ENCODE measurements around the gene TNFRSF8. TPM values are rescaled to one million over a fixed set of nuclear protein-coding genes. Genes with fewer than 3 reads are reported as not detected.

The TNFRSF8 gene
- total RNA-seq, 1 donor from 2014 or later, result not detected

- Mint-ChIP-seq H3K27ac (ENCODE audit: unreplicated experiment) (no peak overlapping the region), H3K27me3 (ENCODE audit: low read depth) (peaks cover 19% of the 10 kb centered on the region), H3K36me3 (ENCODE audit: low read depth) (no peaks in the 10 kb centered on the region), H3K9me3 (no peaks in the 10 kb centered on the region), H3K4me1 (peaks cover 23% of the 10 kb centered on the region), H3K4me3 (no peak overlapping the region)
- DNase-seq (ENCODE audit: low read depth, low spot score), result no peak
- TF ChIP-seq CTCF (conservative IDR thresholded peaks at IDR 0.05), result no peak
These were observed 101.1 kb downstream of the TNFRSF8 start for GRCh38 chr1:12164210-12164609.

GRCh38 chr1:12165342-12165741 lies 102.2 kb downstream of the TNFRSF8 start:
- Mint-ChIP-seq H3K36me3 (ENCODE audit: low read depth) (no peaks in the 10 kb centered on the region), H3K4me3 (no peak overlapping the region), H3K27ac (ENCODE audit: unreplicated experiment) (no peak overlapping the region), H3K4me1 (peaks cover 23% of the 10 kb centered on the region), H3K9me3 (no peaks in the 10 kb centered on the region), H3K27me3 (ENCODE audit: low read depth) (peaks cover 19% of the 10 kb centered on the region)
- TF ChIP-seq CTCF (conservative IDR thresholded peaks at IDR 0.05), result no peak
- DNase-seq (ENCODE audit: low read depth, low spot score), result no peak

- no peak for TF ChIP-seq CTCF (conservative IDR thresholded peaks at IDR 0.05)
- Mint-ChIP-seq H3K27me3 (ENCODE audit: low read depth) (peaks cover 19% of the 10 kb centered on the region), H3K9me3 (no peaks in the 10 kb centered on the region), H3K27ac (ENCODE audit: unreplicated experiment) (peak within 1 kb of the TSS; percentile 19), H3K4me1 (peaks cover 27% of the 10 kb centered on the region), H3K36me3 (ENCODE audit: low read depth) (no peaks in the 10 kb centered on the region), H3K4me3 (peak within 1 kb of the TSS; percentile 67)
- DNase-seq (ENCODE audit: low read depth, low spot score), result peak; percentile 31
These were observed 103.9 kb downstream of the TNFRSF8 start, which contains the start of gene TNFRSF1B for GRCh38 chr1:12166834-12167492. Gene TNFRSF1B (plus strand): TSS chr1:12166991. CDS start chr1:12167092, 101 bp downstream.

- Mint-ChIP-seq H3K4me1 (peaks cover 27% of the 10 kb centered on the region), H3K4me3 (peak overlapping the region; percentile 65), H3K27ac (ENCODE audit: unreplicated experiment) (no peak overlapping the region), H3K27me3 (ENCODE audit: low read depth) (peaks cover 19% of the 10 kb centered on the region), H3K36me3 (ENCODE audit: low read depth) (no peaks in the 10 kb centered on the region), H3K9me3 (no peaks in the 10 kb centered on the region)
- TF ChIP-seq CTCF (conservative IDR thresholded peaks at IDR 0.05), result no peak
- DNase-seq (ENCODE audit: low read depth, low spot score), result no peak
These were observed 104.7 kb downstream of the TNFRSF8 start for GRCh38 chr1:12167493-12168429.

GRCh38 chr1:12168451-12169160 lies 105.5 kb downstream of the TNFRSF8 start:
- no peaks in the 10 kb centered on the region for H3K9me3 Mint-ChIP-seq
- TF ChIP-seq CTCF (conservative IDR thresholded peaks at IDR 0.05), result no peak

More at GRCh38 chr1:12168451-12169160, 105.5 kb downstream of the TNFRSF8 start:
- H3K27ac Mint-ChIP-seq (ENCODE audit: unreplicated experiment), result no peak overlapping the region
- H3K4me1 Mint-ChIP-seq, result peaks cover 27% of the 10 kb centered on the region
- DNase-seq (ENCODE audit: low read depth, low spot score), result no peak
- H3K36me3 Mint-ChIP-seq (ENCODE audit: low read depth), result no peaks in the 10 kb centered on the region
- no peak overlapping the region for H3K4me3 Mint-ChIP-seq
- H3K27me3 Mint-ChIP-seq (ENCODE audit: low read depth), result peaks cover 19% of the 10 kb centered on the region
